Measurements from ENCODE around the gene PRDM1.

- TF ChIP-seq POLR2A (IDR thresholded peaks at IDR 0.05), result no peak
- TF ChIP-seq, protein P1, sequence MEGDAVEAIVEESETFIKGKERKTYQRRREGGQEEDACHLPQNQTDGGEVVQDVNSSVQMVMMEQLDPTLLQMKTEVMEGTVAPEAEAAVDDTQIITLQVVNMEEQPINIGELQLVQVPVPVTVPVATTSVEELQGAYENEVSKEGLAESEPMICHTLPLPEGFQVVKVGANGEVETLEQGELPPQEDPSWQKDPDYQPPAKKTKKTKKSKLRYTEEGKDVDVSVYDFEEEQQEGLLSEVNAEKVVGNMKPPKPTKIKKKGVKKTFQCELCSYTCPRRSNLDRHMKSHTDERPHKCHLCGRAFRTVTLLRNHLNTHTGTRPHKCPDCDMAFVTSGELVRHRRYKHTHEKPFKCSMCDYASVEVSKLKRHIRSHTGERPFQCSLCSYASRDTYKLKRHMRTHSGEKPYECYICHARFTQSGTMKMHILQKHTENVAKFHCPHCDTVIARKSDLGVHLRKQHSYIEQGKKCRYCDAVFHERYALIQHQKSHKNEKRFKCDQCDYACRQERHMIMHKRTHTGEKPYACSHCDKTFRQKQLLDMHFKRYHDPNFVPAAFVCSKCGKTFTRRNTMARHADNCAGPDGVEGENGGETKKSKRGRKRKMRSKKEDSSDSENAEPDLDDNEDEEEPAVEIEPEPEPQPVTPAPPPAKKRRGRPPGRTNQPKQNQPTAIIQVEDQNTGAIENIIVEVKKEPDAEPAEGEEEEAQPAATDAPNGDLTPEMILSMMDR (IDR thresholded peaks at IDR 0.05), result no peak
Measured at GRCh38 chr6:106069478-106069877, 16.7 kb upstream of the PRDM1 start.

Data from heart left ventricle (tissue), 13 donors.